ENCODE measurements around the gene PITHD1.
A peak's percentile ranks its signal among the peaks of the same experiment; 100 is the strongest.

Gene PITHD1

GRCh38 chr1:23772049-23772853 is 6.0 kb upstream of the PITHD1 start:
- TF ChIP-seq, protein P1, sequence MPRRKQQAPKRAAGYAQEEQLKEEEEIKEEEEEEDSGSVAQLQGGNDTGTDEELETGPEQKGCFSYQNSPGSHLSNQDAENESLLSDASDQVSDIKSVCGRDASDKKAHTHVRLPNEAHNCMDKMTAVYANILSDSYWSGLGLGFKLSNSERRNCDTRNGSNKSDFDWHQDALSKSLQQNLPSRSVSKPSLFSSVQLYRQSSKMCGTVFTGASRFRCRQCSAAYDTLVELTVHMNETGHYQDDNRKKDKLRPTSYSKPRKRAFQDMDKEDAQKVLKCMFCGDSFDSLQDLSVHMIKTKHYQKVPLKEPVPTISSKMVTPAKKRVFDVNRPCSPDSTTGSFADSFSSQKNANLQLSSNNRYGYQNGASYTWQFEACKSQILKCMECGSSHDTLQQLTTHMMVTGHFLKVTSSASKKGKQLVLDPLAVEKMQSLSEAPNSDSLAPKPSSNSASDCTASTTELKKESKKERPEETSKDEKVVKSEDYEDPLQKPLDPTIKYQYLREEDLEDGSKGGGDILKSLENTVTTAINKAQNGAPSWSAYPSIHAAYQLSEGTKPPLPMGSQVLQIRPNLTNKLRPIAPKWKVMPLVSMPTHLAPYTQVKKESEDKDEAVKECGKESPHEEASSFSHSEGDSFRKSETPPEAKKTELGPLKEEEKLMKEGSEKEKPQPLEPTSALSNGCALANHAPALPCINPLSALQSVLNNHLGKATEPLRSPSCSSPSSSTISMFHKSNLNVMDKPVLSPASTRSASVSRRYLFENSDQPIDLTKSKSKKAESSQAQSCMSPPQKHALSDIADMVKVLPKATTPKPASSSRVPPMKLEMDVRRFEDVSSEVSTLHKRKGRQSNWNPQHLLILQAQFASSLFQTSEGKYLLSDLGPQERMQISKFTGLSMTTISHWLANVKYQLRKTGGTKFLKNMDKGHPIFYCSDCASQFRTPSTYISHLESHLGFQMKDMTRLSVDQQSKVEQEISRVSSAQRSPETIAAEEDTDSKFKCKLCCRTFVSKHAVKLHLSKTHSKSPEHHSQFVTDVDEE (CRISPR knock-in tag; IDR thresholded peaks at IDR 0.05): no peak
- TF ChIP-seq OSR1 (CRISPR knock-in tag; IDR thresholded peaks at IDR 0.05): no peak
- TF ChIP-seq ISL1 (CRISPR knock-in tag; IDR thresholded peaks at IDR 0.05): no peak
- TF ChIP-seq TCF4 (CRISPR knock-in tag; IDR thresholded peaks at IDR 0.05; ENCODE audit: borderline replicate concordance): no peak
- no peak for TF ChIP-seq ZC3H10 (CRISPR knock-in tag; IDR thresholded peaks at IDR 0.05)
- no peak for TF ChIP-seq ESRRG (CRISPR knock-in tag; IDR thresholded peaks at IDR 0.05)
- TF ChIP-seq SNAI2 (CRISPR knock-in tag; IDR thresholded peaks at IDR 0.05): no peak
- TF ChIP-seq CSDC2 (CRISPR knock-in tag; IDR thresholded peaks at IDR 0.05): no peak
- no peak for TF ChIP-seq PATZ1 (CRISPR knock-in tag; IDR thresholded peaks at IDR 0.05; ENCODE audit: borderline replicate concordance)
- no peak for TF ChIP-seq PPARA (CRISPR knock-in tag; IDR thresholded peaks at IDR 0.05; ENCODE audit: borderline replicate concordance)
- TF ChIP-seq TOX (CRISPR knock-in tag; IDR thresholded peaks at IDR 0.05; ENCODE audit: borderline replicate concordance): no peak
- TF ChIP-seq BACH2 (CRISPR knock-in tag; IDR thresholded peaks at IDR 0.05; ENCODE audit: borderline replicate concordance): no peak
- TF ChIP-seq CREB5 (CRISPR knock-in tag; IDR thresholded peaks at IDR 0.05; ENCODE audit: low read depth): no peak
- TF ChIP-seq, protein P2, sequence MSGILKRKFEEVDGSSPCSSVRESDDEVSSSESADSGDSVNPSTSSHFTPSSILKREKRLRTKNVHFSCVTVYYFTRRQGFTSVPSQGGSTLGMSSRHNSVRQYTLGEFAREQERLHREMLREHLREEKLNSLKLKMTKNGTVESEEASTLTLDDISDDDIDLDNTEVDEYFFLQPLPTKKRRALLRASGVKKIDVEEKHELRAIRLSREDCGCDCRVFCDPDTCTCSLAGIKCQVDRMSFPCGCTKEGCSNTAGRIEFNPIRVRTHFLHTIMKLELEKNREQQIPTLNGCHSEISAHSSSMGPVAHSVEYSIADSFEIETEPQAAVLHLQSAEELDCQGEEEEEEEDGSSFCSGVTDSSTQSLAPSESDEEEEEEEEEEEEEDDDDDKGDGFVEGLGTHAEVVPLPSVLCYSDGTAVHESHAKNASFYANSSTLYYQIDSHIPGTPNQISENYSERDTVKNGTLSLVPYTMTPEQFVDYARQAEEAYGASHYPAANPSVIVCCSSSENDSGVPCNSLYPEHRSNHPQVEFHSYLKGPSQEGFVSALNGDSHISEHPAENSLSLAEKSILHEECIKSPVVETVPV (CRISPR knock-in tag; IDR thresholded peaks at IDR 0.05): no peak
- TF ChIP-seq ZFP30 (CRISPR knock-in tag; IDR thresholded peaks at IDR 0.05): no peak
- no peak for TF ChIP-seq ZNF565 (CRISPR knock-in tag; conservative IDR thresholded peaks at IDR 0.05; ENCODE audit: low read depth)
- peak; percentile 98 for ATAC-seq

- TF ChIP-seq ZFP30 (CRISPR knock-in tag; IDR thresholded peaks at IDR 0.05): no peak
- no peak for TF ChIP-seq TOX (CRISPR knock-in tag; IDR thresholded peaks at IDR 0.05; ENCODE audit: borderline replicate concordance)
- TF ChIP-seq ISL1 (CRISPR knock-in tag; IDR thresholded peaks at IDR 0.05): no peak
- TF ChIP-seq SNAI2 (CRISPR knock-in tag; IDR thresholded peaks at IDR 0.05): no peak
- TF ChIP-seq ZC3H10 (CRISPR knock-in tag; IDR thresholded peaks at IDR 0.05): no peak
- TF ChIP-seq ZNF8 (CRISPR knock-in tag; IDR thresholded peaks at IDR 0.05): no peak
- no peak for TF ChIP-seq RARB (CRISPR knock-in tag; IDR thresholded peaks at IDR 0.05)
- no peak for TF ChIP-seq ZNF565 (CRISPR knock-in tag; conservative IDR thresholded peaks at IDR 0.05; ENCODE audit: low read depth)
- no peak for TF ChIP-seq PPARA (CRISPR knock-in tag; IDR thresholded peaks at IDR 0.05; ENCODE audit: borderline replicate concordance)
- no peak for ATAC-seq
These were observed 5.4 kb upstream of the PITHD1 start for GRCh38 chr1:23772854-23773242.

DNA sequence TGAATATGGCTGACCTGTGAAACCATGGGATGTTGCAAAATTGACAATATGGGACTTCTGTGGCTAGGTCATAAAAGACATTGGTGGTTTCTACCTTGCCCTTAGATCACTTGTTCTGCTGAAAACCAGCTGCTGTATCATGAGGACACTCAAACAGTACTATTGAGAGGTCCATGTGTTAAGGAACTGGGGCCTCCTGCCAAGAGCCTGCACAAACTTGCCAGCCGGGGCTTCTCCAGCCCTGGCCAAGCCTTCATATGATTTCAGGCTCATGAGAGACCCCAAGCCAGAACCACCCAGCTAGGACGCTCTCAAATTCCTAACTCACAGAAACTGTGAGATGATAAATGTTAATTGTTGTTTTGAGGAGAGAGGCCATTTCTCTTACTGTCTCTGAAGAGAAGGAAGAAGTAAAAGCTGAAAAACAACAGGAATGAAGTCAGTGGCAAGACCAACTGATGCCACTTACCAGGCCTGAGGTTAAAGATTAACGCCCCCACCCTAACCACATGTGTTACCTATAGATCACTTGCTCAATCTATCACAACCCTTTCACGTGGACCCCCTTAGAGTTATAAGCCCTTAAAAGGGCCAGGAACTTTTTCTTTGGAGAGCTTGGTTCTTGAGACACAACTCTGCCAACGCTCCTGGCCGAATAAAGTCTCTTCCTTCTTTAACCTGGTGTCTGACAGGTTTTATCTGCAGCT is 3.9 kb upstream of the PITHD1 start:
- ATAC-seq: no peak

More for the DNA sequence above, 3.9 kb upstream of the PITHD1 start:
- TF ChIP-seq TOX (CRISPR knock-in tag; IDR thresholded peaks at IDR 0.05; ENCODE audit: borderline replicate concordance): no peak
- TF ChIP-seq CSDC2 (CRISPR knock-in tag; IDR thresholded peaks at IDR 0.05): no peak
- TF ChIP-seq PPARA (CRISPR knock-in tag; IDR thresholded peaks at IDR 0.05; ENCODE audit: borderline replicate concordance): no peak
- no peak for TF ChIP-seq TCF4 (CRISPR knock-in tag; IDR thresholded peaks at IDR 0.05; ENCODE audit: borderline replicate concordance)
- TF ChIP-seq ISL1 (CRISPR knock-in tag; IDR thresholded peaks at IDR 0.05): no peak
- no peak for TF ChIP-seq RARB (CRISPR knock-in tag; IDR thresholded peaks at IDR 0.05)
- TF ChIP-seq GLIS3 (CRISPR knock-in tag; IDR thresholded peaks at IDR 0.05): no peak

All from SK-N-SH treated with all-trans-retinoic acid at 6 μM for 48 hours (cell line).